Thoracic aorta (tissue), 2 donors: Measurements from ENCODE around the gene MAPK8IP2. TPM values are rescaled to one million over a fixed set of nuclear protein-coding genes. Genes with fewer than 3 reads are reported as not detected.

ENCODE experiments used
- ATAC-seq: fragments of 150-250 bp; one replicate; pipeline ENCODE4 v1.8.0; 2017; ENCODE audit warnings: low read depth; ENCODE audit not compliant: insufficient number of reproducible peaks, low FRiP score
- DNase-seq: peaks from one replicate; pipeline ENCODE4 v3.0.0-alpha.2; 2020; ENCODE audit warnings: low spot score
- H3K27ac ChIP-seq, 2 donors: fragments of 200-600 bp; sonication (generic); 1 replicate in 1 of 2; 2 replicates in 1 of 2; pipeline ENCODE4 v1.5.1; 2016; ENCODE audit warnings: mild to moderate bottlenecking in 2 of 2, moderate library complexity in 2 of 2
- H3K27me3 ChIP-seq: fragments of 200-600 bp; sonication (generic); replicated peaks from 2 replicates; pipeline ENCODE4 v1.6.0; 2016; ENCODE audit warnings: mild to moderate bottlenecking; ENCODE audit not compliant: insufficient read depth
- H3K36me3 ChIP-seq: fragments of 200-600 bp; sonication (generic); one replicate; pipeline ENCODE4 v1.5.1; 2016
- H3K4me1 ChIP-seq, 2 donors: fragments of 200-600 bp; sonication (generic); 1 replicate in 1 of 2; 2 replicates in 1 of 2; pipeline versions ENCODE4 v1.5.1 to v1.6.0; 2016; ENCODE audit warnings: low read depth in 2 of 2, mild to moderate bottlenecking in 1 of 2; ENCODE audit not compliant: control insufficient read depth in 1 of 2
- H3K4me3 ChIP-seq: fragments of 200-600 bp; sonication (generic); 2 replicates; pipeline ENCODE4 v1.5.1; 2016; ENCODE audit warnings: mild to moderate bottlenecking
- H3K9me3 ChIP-seq: fragments of 200-600 bp; sonication (generic); 2 replicates; pipeline ENCODE4 v1.5.1; 2016
- total RNA-seq, 2 donors: library from RNA; depleted of rRNA; stranded (reverse); fragments of >200 nt; gene quantifications; one replicate each; pipeline versions ENCODE4 v1.1.0 to v1.2.3, GENCODE V29; 2016
- TF ChIP-seq, protein P1 (sequence below): fragments of 200-600 bp; sonication (generic); IDR thresholded peaks from one replicate; pipeline ENCODE4 v1.5.1; 2019; ENCODE audit warnings: antibody characterized with exemption

MAPK8IP2 gene
- total RNA-seq, 2 donors from 2014 or later: 0.41 to 0.92 TPM

- no peaks in the 10 kb centered on the region for H3K36me3 ChIP-seq
- no peaks in the 10 kb centered on the region for H3K27me3 ChIP-seq
- TF ChIP-seq, protein P1, sequence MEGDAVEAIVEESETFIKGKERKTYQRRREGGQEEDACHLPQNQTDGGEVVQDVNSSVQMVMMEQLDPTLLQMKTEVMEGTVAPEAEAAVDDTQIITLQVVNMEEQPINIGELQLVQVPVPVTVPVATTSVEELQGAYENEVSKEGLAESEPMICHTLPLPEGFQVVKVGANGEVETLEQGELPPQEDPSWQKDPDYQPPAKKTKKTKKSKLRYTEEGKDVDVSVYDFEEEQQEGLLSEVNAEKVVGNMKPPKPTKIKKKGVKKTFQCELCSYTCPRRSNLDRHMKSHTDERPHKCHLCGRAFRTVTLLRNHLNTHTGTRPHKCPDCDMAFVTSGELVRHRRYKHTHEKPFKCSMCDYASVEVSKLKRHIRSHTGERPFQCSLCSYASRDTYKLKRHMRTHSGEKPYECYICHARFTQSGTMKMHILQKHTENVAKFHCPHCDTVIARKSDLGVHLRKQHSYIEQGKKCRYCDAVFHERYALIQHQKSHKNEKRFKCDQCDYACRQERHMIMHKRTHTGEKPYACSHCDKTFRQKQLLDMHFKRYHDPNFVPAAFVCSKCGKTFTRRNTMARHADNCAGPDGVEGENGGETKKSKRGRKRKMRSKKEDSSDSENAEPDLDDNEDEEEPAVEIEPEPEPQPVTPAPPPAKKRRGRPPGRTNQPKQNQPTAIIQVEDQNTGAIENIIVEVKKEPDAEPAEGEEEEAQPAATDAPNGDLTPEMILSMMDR: no peak
- H3K9me3 ChIP-seq: no peaks in the 10 kb centered on the region
- ATAC-seq (no peak), DNase-seq (no peak)
- H3K4me1 ChIP-seq: peaks cover 9 to 13% of the 10 kb centered on the region in 2 donors
- no peak overlapping the region for H3K4me3 ChIP-seq
- H3K27ac ChIP-seq: no peak overlapping the region
These were observed 38.9 kb upstream of the MAPK8IP2 start for GRCh38 chr22:50561401-50562358.

GRCh38 chr22:50562523-50563412 lies 37.8 kb upstream of the MAPK8IP2 start, which contains the start of gene SYCE3:
Gene SYCE3 (minus strand): TSS chr22:50562919. CDS start chr22:50556405, 6,514 bp downstream.
- peak; percentile 86 for ATAC-seq

DNA sequence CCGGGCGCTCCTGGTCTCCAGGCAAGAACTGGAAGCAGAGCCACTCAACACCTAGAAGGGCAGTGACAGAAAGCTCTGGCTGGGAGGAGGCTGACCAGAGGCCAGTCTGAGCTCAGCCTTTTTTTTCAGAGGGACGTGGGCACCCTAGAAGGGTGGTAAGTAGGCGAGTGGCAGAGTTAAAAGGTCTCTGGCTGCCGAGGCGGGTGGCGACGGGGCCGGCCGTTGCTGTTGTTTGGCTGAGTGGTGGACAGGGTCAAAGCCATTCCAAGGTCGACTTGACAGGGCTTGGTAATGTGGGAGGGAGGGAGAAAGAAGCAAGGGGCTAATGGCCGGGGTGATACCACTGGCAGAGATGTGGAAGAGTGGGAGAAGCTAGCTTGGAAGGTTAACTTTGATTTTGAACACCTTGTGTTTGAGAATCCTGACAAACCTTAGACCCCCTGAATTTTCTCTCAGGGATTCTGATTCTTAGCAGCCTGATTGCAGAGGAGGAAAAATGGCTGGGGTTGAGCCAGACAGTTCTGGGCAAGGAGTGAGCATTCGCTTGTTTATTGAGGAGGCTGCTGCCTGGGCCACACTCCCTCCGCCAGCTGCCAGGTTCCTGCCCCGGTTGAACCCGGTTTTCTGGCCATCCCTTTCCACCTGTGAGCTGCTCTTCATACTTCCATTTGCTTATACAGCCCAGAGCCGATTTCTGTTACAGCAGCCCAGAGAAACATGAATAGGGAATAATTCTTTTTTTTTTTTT lies 37.0 kb upstream of the MAPK8IP2 start:
- Histone ChIP-seq H3K4me3 (peak overlapping the region; percentile 95), H3K27ac (no peak overlapping the region), H3K36me3 (no peaks in the 10 kb centered on the region), H3K27me3 (no peaks in the 10 kb centered on the region), H3K4me1 (peaks cover 9 to 13% of the 10 kb centered on the region in 2 donors), H3K9me3 (no peaks in the 10 kb centered on the region)
- TF ChIP-seq, protein P1: no peak
- ATAC-seq (peak; percentile 11), DNase-seq (no peak)

More at GRCh38 chr22:50562523-50563412, 37.8 kb upstream of the MAPK8IP2 start, which contains the start of gene SYCE3:
- Histone ChIP-seq H3K9me3 (no peaks in the 10 kb centered on the region), H3K27me3 (no peaks in the 10 kb centered on the region), H3K4me1 (peaks cover 9 to 13% of the 10 kb centered on the region in 2 donors), H3K4me3 (peak within 1 kb of the TSS; percentile 95), H3K27ac (no peak within 1 kb of the TSS), H3K36me3 (no peaks in the 10 kb centered on the region)
- peak; percentile 88 for DNase-seq
- TF ChIP-seq, protein P1: peak; percentile 97

GRCh38 chr22:50564289-50564688 lies 36.3 kb upstream of the MAPK8IP2 start:
- Histone ChIP-seq H3K4me1 (peaks cover 9 to 13% of the 10 kb centered on the region in 2 donors), H3K9me3 (no peaks in the 10 kb centered on the region), H3K4me3 (no peak overlapping the region), H3K27ac (no peak overlapping the region), H3K36me3 (no peaks in the 10 kb centered on the region), H3K27me3 (no peaks in the 10 kb centered on the region)
- ATAC-seq (no peak), DNase-seq (no peak)
- TF ChIP-seq, protein P1: no peak
